GM12878 (cell line): Measurements from ENCODE around the gene PFKM. TPM values are rescaled to one million over a fixed set of nuclear protein-coding genes. Genes with fewer than 3 reads are reported as not detected.

Source experiments
- ATF7 ChIP-seq: fragments of 450-650 bp; IDR thresholded peaks from 2 replicates; pipeline ENCODE4 v1.6.1; 2016; ENCODE audit warnings: low read depth, mild to moderate bottlenecking
- BACH1 ChIP-seq: fragments of 450-650 bp; IDR thresholded peaks from 2 replicates; pipeline ENCODE4 v1.6.1; 2017; ENCODE audit warnings: mild to moderate bottlenecking, borderline replicate concordance
- BHLHE40 ChIP-seq, 2 experiments: fragments of 450-650 bp in 1 of 2; IDR thresholded peaks; 2 replicates each; pipeline ENCODE4 v1.6.1; 2011 to 2017; ENCODE audit warnings: low read depth in 2 of 2, borderline replicate concordance in 1 of 2, improper control_type of control experiment in 1 of 2, low read length in 1 of 2, mild to moderate bottlenecking in 1 of 2
- BMI1 ChIP-seq: fragments of 450-650 bp; IDR thresholded peaks from 2 replicates; pipeline ENCODE4 v1.6.1; 2016; ENCODE audit warnings: mild to moderate bottlenecking, moderate library complexity, borderline replicate concordance
- CHD2 ChIP-seq: IDR thresholded peaks from 2 replicates; pipeline ENCODE4 v1.6.1; 2011; ENCODE audit warnings: low read depth, low read length, improper control_type of control experiment, borderline replicate concordance
- EED ChIP-seq: sonication (generic); IDR thresholded peaks from 2 replicates; pipeline ENCODE4 v1.6.1; 2016; ENCODE audit warnings: antibody characterized with exemption, low read depth
- EP300 ChIP-seq, 2 experiments: fragments of 150-350 bp in 1 of 2; IDR thresholded peaks; 2 replicates each; pipeline ENCODE4 v1.6.1; 2011 to 2012; ENCODE audit warnings: low read depth in 2 of 2, low read length in 2 of 2, borderline replicate concordance in 1 of 2, improper control_type of control experiment in 1 of 2, inconsistent platforms in 1 of 2; ENCODE audit not compliant: control insufficient read depth in 1 of 2
- IKZF1 ChIP-seq: fragments of 450-650 bp; conservative IDR thresholded peaks from 2 replicates; pipeline ENCODE4 v1.6.1; 2017; ENCODE audit warnings: antibody characterized with exemption, mild to moderate bottlenecking
- IKZF2 ChIP-seq, 2 experiments: fragments of 450-650 bp; IDR thresholded peaks; 2 replicates each; pipeline ENCODE4 v1.6.1; 2017; ENCODE audit warnings: mild to moderate bottlenecking in 2 of 2, moderate library complexity in 2 of 2
- LARP7 ChIP-seq: fragments of 450-650 bp; IDR thresholded peaks from 2 replicates; pipeline ENCODE4 v1.6.1; 2017; ENCODE audit warnings: mild to moderate bottlenecking
- NFXL1 ChIP-seq: fragments of 450-650 bp; IDR thresholded peaks from 2 replicates; pipeline ENCODE4 v1.6.1; 2017; ENCODE audit warnings: antibody characterized with exemption, mild to moderate bottlenecking, borderline replicate concordance
- PAX5 ChIP-seq: IDR thresholded peaks from 2 replicates; pipeline ENCODE4 v1.6.1; 2011; ENCODE audit warnings: low read depth, low read length, borderline replicate concordance
- POLR2AphosphoS5 ChIP-seq: IDR thresholded peaks from 2 replicates; pipeline ENCODE4 v1.6.1; 2011; ENCODE audit warnings: mild to moderate bottlenecking, low read length, inconsistent platforms
- POU2F2 ChIP-seq: IDR thresholded peaks from 3 replicates; pipeline ENCODE4 v1.6.1; 2011; ENCODE audit warnings: low read depth, mild to moderate bottlenecking, low read length, borderline replicate concordance
- RAD21 ChIP-seq: IDR thresholded peaks from 2 replicates; pipeline ENCODE4 v1.6.1; 2011; ENCODE audit warnings: mild to moderate bottlenecking, low read depth, low read length, moderate library complexity; ENCODE audit not compliant: insufficient read depth
- SUZ12 ChIP-seq: fragments of 200-600 bp; sonication (generic); IDR thresholded peaks from one replicate; pipeline ENCODE4 v1.6.1; 2018; ENCODE audit warnings: antibody characterized with exemption, mild to moderate bottlenecking; ENCODE audit not compliant: unreplicated experiment
- WRNIP1 ChIP-seq: IDR thresholded peaks from 2 replicates; pipeline ENCODE4 v1.6.1; 2011; ENCODE audit warnings: low read depth, low read length, improper control_type of control experiment, borderline replicate concordance
- YY1 ChIP-seq: IDR thresholded peaks from 2 replicates; pipeline ENCODE4 v1.6.1; 2011; ENCODE audit warnings: low read depth, mild to moderate bottlenecking, low read length
- ZBED1 ChIP-seq: IDR thresholded peaks from 2 replicates; pipeline ENCODE4 v1.6.1; 2016; ENCODE audit warnings: borderline replicate concordance
- ZNF384 ChIP-seq: IDR thresholded peaks from 2 replicates; pipeline ENCODE4 v1.6.1; 2012; ENCODE audit warnings: low read depth, mild to moderate bottlenecking, low read length, improper control_type of control experiment, borderline replicate concordance
- ZNF622 ChIP-seq: fragments of 450-650 bp; IDR thresholded peaks from 2 replicates; pipeline ENCODE4 v1.6.1; 2017; ENCODE audit warnings: mild to moderate bottlenecking, inconsistent platforms
- ZZZ3 ChIP-seq: IDR thresholded peaks from 2 replicates; pipeline ENCODE4 v1.6.1; 2011; ENCODE audit warnings: low read depth; ENCODE audit not compliant: control insufficient read depth, insufficient read length
- polyA plus RNA-seq, 11 experiments: library from polyadenylated mRNA; depleted of rRNA in 4 of 11; unstranded in 6 of 11; stranded (reverse) in 5 of 11; fragments of >200 nt; fragmentation: Nextera tagmentation in 4 of 11; fragmentation: Illumina TruSeq in 1 of 11; extraction: Ambion mirVana in 4 of 11; extraction: Trizol in 1 of 11; gene quantifications; 1 replicate in 1 of 11; 2 replicates in 10 of 11; pipeline versions ENCODE4 v1.2.1 to v1.2.3, GENCODE V29; 2011 to 2016; ENCODE audit warnings: inconsistent platforms in 2 of 11, missing spikeins in 2 of 11, low read depth in 1 of 11
- total RNA-seq, 4 experiments: library from RNA; depleted of rRNA in 3 of 4; stranded (reverse); fragments of >200 nt in 3 of 4; fragmentation: Illumina TruSeq in 1 of 4; extraction: Trizol in 1 of 4; gene quantifications; 2 replicates each; pipeline versions ENCODE4 v1.2.1 to v1.2.3, GENCODE V29; 2013 to 2021
- TF ChIP-seq, protein P1 (sequence below): fragments of 450-650 bp; formaldehyde crosslinking; IDR thresholded peaks from 2 replicates; pipeline ENCODE4 v1.5.0; 2022; ENCODE audit warnings: mild to moderate bottlenecking, missing genetic modification characterization
- TF ChIP-seq, protein P2 (sequence below): fragments of 450-650 bp; formaldehyde crosslinking; IDR thresholded peaks from 2 replicates; pipeline ENCODE4 v1.4.0; 2022; ENCODE audit warnings: mild to moderate bottlenecking, moderate library complexity

The PFKM gene
- total and polyA plus RNA-seq, 10 of the 15 experiments (the other 5 are each of a cell fraction or from before 2014, with no cell fraction given), result 27.6 to 80.0 (median 55.8) TPM

DNA sequence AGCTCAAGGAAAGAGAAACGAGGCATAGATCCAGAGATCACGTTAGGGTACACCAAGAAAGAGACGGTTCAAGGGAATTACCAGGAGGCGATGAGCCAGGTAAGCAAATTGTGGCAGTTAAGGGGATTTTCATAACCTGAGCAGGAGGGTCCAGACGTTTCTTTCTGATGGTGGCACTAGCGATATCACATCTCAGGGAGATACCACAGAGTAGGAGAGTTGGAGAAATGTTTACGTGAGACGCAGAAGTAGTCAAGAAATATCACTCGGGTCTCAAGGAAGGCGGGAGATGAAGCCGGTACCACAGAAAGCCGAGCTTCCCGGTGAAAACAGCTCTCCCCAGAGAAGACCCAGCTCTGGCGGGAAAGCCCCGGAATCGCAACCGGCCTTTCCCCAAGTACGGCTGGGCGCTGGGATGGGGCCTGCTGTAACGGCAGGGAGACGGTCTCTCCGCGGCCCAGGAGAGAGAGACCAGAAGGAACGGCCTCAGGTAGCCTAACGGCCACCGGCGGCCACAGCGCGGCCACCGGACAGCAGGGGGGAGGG is 13.8 kb upstream of the PFKM start (continued):
- TF ChIP-seq ZZZ3 (no peak), POLR2AphosphoS5 (peak; percentile 88), LARP7 (peak; percentile 48; the same call in 1 of the 2 replicates), ZNF384 (no peak), PAX5 (no peak), ZBED1 (no peak), EP300 (IDR thresholded peaks at IDR 0.05; ENCODE audit: borderline replicate concordance in 1 of 2, control insufficient read depth in 1 of 2, low read depth in 2 of 2, low read length in 2 of 2) (no peak), BMI1 (no peak), IKZF2 (IDR thresholded peaks at IDR 0.05) (no peak; a peak in 2 of 4 replicates), BHLHE40 (IDR thresholded peaks at IDR 0.05; ENCODE audit: borderline replicate concordance in 1 of 2, low read depth in 2 of 2, low read length in 1 of 2) (no peak), BACH1 (no peak), NFXL1 (no peak), ATF7 (peak; percentile 10; the same call in 1 of the 2 replicates), RAD21 (no peak), YY1 (no peak; the same call in 1 of the 2 replicates), POU2F2 (peak; percentile 61; the same call in 1 of the 3 replicates), EED (no peak), CHD2 (no peak), SUZ12 (no peak), IKZF1 (no peak), WRNIP1 (no peak), ZNF622 (no peak)
- TF ChIP-seq, protein P1, sequence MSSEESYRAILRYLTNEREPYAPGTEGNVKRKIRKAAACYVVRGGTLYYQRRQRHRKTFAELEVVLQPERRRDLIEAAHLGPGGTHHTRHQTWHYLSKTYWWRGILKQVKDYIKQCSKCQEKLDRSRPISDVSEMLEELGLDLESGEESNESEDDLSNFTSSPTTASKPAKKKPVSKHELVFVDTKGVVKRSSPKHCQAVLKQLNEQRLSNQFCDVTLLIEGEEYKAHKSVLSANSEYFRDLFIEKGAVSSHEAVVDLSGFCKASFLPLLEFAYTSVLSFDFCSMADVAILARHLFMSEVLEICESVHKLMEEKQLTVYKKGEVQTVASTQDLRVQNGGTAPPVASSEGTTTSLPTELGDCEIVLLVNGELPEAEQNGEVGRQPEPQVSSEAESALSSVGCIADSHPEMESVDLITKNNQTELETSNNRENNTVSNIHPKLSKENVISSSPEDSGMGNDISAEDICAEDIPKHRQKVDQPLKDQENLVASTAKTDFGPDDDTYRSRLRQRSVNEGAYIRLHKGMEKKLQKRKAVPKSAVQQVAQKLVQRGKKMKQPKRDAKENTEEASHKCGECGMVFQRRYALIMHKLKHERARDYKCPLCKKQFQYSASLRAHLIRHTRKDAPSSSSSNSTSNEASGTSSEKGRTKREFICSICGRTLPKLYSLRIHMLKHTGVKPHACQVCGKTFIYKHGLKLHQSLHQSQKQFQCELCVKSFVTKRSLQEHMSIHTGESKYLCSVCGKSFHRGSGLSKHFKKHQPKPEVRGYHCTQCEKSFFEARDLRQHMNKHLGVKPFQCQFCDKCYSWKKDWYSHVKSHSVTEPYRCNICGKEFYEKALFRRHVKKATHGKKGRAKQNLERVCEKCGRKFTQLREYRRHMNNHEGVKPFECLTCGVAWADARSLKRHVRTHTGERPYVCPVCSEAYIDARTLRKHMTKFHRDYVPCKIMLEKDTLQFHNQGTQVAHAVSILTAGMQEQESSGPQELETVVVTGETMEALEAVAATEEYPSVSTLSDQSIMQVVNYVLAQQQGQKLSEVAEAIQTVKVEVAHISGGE (CRISPR knock-in tag), result no peak
- TF ChIP-seq, protein P2, sequence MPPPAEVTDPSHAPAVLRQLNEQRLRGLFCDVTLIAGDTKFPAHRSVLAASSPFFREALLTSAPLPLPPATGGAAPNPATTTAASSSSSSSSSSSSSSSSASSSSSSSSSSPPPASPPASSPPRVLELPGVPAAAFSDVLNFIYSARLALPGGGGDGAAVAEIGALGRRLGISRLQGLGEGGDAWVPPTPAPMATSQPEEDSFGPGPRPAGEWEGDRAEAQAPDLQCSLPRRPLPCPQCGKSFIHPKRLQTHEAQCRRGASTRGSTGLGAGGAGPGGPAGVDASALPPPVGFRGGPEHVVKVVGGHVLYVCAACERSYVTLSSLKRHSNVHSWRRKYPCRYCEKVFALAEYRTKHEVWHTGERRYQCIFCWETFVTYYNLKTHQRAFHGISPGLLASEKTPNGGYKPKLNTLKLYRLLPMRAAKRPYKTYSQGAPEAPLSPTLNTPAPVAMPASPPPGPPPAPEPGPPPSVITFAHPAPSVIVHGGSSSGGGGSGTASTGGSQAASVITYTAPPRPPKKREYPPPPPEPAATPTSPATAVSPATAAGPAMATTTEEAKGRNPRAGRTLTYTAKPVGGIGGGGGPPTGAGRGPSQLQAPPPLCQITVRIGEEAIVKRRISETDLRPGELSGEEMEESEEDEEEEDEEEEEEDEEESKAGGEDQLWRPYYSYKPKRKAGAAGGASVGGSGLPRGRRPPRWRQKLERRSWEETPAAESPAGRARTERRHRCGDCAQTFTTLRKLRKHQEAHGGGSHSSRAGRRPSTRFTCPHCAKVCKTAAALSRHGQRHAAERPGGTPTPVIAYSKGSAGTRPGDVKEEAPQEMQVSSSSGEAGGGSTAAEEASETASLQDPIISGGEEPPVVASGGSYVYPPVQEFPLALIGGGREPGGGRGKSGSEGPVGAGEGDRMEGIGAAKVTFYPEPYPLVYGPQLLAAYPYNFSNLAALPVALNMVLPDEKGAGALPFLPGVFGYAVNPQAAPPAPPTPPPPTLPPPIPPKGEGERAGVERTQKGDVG (CRISPR knock-in tag), result no peak
